ENCODE results near the gene LY86. TPM values are rescaled to one million over a fixed set of nuclear protein-coding genes. Genes with fewer than 3 reads are reported as not detected.

LY86 gene
- total RNA-seq, 1 experiment from 2014 or later: not detected

GRCh38 chr6:6619021-6619794 lies 30.7 kb downstream of the LY86 start:
- no peak for DNase-seq (ENCODE audit: extremely low read depth, low read depth)

GRCh38 chr6:6620766-6621425 lies 32.4 kb downstream of the LY86 start:
- DNase-seq (ENCODE audit: extremely low read depth, low read depth): no peak

- DNase-seq (ENCODE audit: extremely low read depth, low read depth): no peak
Measured at GRCh38 chr6:6622501-6622900, 34.0 kb downstream of the LY86 start.

- DNase-seq (ENCODE audit: extremely low read depth, low read depth): no peak
Measured at GRCh38 chr6:6623553-6623952, 35.0 kb downstream of the LY86 start.

GRCh38 chr6:6624269-6624990 lies 35.9 kb downstream of the LY86 start:
- no peak for DNase-seq (ENCODE audit: extremely low read depth, low read depth)

- no peak for DNase-seq (ENCODE audit: extremely low read depth, low read depth)
Measured at GRCh38 chr6:6626187-6626586, 37.7 kb downstream of the LY86 start.

- no peak for DNase-seq (ENCODE audit: extremely low read depth, low read depth)
Measured at GRCh38 chr6:6629402-6629801, 40.9 kb downstream of the LY86 start.

GRCh38 chr6:6631053-6631452 lies 42.5 kb downstream of the LY86 start:
- no peak for DNase-seq (ENCODE audit: extremely low read depth, low read depth)

GRCh38 chr6:6631534-6632276 lies 43.2 kb downstream of the LY86 start:
- no peak for DNase-seq (ENCODE audit: extremely low read depth, low read depth)

- DNase-seq (ENCODE audit: extremely low read depth, low read depth): no peak
Measured at GRCh38 chr6:6633898-6634734, 45.6 kb downstream of the LY86 start.

GRCh38 chr6:6634735-6635075 lies 46.2 kb downstream of the LY86 start:
- no peak for DNase-seq (ENCODE audit: extremely low read depth, low read depth)

- DNase-seq (ENCODE audit: extremely low read depth, low read depth): no peak
Measured at GRCh38 chr6:6635291-6635690, 46.8 kb downstream of the LY86 start.

GRCh38 chr6:6635869-6636268 lies 47.3 kb downstream of the LY86 start:
- DNase-seq (ENCODE audit: extremely low read depth, low read depth): no peak

- DNase-seq (ENCODE audit: extremely low read depth, low read depth): no peak
Measured at GRCh38 chr6:6639572-6639971, 51.1 kb downstream of the LY86 start.

GRCh38 chr6:6640926-6641325 lies 52.4 kb downstream of the LY86 start:
- DNase-seq (ENCODE audit: extremely low read depth, low read depth): no peak

- no peak for DNase-seq (ENCODE audit: extremely low read depth, low read depth)
Measured at GRCh38 chr6:6643398-6643797, 54.9 kb downstream of the LY86 start.

- DNase-seq (ENCODE audit: extremely low read depth, low read depth): no peak
Measured at GRCh38 chr6:6645261-6645917, 56.9 kb downstream of the LY86 start.

- no peak for DNase-seq (ENCODE audit: extremely low read depth, low read depth)
Measured at GRCh38 chr6:6646384-6646783, 57.9 kb downstream of the LY86 start.

- DNase-seq (ENCODE audit: extremely low read depth, low read depth): no peak
Measured at GRCh38 chr6:6646859-6647258, 58.3 kb downstream of the LY86 start.

Data from NCI-H460 (cell line).